Amniotic stem cell (primary cell): Measurements from ENCODE around the gene DDT.
"Not testable (repeated sequence)": the region's sequence is repeated elsewhere in the genome, so short reads cannot be mapped to it uniquely, and the experiment has no call there.

Experiments used
- DNase-seq: peaks from one replicate; lab custom pipeline; 2025; lab: John Stamatoyannopoulos, UW

DDT gene

DNA sequence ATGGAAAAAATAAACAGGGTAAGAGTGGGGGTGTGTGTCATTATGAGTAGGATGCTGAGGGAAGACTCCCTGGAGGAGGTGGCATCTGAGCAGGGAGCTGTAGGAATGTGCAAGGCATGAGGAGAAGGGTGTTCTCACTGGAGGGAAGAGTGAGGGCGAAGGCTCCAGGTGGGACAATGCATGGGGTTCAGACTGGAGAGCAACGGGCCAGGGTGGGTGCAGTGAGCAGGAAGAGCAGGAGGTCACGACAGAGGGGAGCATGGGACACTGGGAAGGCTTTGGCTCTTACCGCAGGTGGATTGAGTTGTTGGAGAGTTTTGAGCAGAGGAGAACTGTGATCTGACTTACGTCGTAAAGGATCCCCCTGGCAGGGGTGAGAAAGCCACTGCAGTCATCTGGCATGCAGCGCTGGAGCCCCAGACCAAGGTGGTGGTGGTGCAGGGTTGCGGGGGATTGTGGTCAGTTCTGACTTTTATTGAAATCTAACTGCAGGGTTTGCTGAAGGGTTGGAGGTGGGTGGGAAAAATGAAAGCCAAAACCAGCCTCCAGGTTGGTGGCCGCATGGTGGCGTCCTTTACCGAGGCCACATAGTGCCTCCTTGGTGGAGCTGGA is 21.3 kb downstream of the DDT start:
- DNase-seq = not testable (repeated sequence)

DNA sequence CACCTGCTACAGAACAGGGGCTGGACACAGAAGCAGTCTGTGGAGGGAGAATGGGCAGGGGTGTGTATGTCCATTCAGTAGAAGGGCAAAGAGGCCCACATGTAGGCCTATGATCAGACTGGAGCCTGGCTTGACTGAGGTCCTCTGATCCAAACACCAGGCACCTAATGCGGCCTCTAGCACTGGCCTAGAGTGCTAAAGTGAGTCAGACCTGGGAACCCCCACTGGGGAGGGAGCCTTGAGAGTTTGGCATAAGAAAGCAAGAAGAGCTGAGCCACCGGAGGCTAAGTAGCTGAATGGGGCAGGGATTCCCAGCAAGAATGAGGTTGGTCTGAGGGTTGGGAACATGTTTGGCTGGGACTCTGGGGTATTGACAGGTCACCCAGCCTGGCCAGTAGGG is 22.9 kb downstream of the DDT start:
- not testable (repeated sequence) for DNase-seq

GRCh38 chr22:23949764-23950163 is 24.5 kb downstream of the DDT start:
- DNase-seq = not testable (repeated sequence)

DNA sequence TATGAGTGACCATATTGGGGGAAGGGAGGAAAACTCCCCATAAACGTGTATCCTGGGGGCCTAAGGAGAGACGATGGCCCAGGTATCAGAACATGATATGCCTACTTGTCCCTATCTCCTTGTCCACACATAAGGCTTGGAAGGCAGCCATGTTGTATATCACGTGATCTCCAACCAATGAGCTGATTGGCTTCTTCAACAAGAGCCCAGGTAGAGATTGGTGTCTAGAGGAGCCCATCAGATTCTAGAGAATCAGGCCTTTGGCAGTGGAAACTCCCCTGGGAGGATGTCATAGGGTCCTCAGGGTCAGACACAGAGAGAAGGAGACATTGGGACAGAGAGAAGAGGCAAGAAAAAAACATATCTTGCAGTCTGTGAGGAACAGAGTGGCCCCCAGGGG is 26.9 kb downstream of the DDT start:
- not testable (repeated sequence) for DNase-seq

DNA sequence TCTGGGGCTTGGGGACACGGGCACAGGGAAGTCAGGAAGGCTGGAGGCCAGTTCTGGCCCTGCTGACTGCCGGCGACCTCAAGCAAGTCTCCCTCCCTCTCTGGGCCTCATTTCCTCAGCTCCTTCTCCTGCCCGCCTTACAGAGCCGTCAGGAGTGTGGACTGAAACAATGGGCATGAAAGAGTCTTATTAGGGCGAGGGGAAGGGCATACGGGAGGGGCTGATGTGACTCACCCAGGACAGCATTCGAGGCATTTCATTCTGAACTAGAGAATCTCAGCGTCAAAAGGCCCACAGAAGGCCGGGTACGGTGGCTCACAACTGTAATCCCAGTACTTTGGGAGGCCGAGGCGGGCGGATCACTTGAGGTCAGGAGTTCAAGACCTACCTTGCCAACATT is 34.1 kb downstream of the DDT start:
- not testable (repeated sequence) for DNase-seq

GRCh38 chr22:23939017-23939357 is 35.3 kb downstream of the DDT start:
- DNase-seq = no peak

GRCh38 chr22:23938328-23939016 is 35.8 kb downstream of the DDT start:
- DNase-seq = no peak

- no peak for DNase-seq
These were observed 47.7 kb downstream of the DDT start for GRCh38 chr22:23926561-23926960.

DNA sequence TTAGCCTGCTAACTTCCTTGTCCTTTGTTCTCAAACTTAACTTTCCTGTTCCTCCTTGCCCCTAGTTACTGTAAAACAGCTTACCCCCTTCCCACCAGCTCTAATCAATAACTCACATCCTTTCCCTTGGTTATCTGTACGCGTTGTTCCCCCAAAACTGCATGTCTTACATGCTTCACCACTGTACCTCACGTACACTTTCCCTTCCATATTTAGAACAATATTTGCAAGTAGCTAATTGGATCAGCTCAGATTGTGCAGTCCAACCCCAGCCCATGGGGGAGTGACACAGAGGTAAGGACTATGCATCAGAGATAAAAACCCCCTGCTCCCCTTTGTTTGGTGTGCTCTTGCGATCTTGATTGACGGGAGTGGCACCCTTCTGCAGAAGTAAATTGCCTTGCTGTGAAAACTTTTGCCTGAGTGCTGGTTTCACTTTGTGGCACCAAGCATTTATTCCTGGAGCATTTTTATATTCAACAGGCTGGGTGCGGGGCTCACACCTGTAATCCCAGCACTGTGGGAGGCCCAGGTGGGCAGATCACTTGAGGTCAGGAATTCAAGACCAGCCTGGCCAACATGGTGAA is 49.1 kb downstream of the DDT start:
- no peak for DNase-seq

DNA sequence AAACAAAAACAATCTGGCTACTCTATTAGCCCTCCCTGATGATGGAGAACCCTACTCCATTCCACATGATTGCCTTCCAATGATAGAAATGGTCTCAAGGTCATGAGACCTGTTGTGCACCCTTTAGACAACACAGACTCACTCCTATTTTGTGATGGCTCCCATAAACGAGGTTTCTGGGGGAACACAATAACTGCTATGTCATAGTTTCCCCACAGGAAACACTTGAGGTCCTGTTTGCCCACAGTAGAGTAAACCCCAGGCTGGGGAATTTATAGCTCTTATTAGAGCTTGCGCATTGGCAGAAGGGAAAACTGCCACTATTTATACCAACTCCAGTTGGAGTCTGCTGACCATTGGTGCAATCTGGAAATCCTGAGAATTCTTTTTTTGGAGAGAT is 51.3 kb downstream of the DDT start:
- no peak for DNase-seq

- DNase-seq = not testable (repeated sequence)
These were observed 52.5 kb downstream of the DDT start for GRCh38 chr22:23921586-23922201.
